ENCODE measurements around the gene TXNRD2. TPM values are rescaled to one million over a fixed set of nuclear protein-coding genes. Genes with fewer than 3 reads are reported as not detected.

Gene TXNRD2
- total RNA-seq, 1 experiment from 2014 or later: 22.9 TPM

GRCh38 chr22:19878461-19879245, 63.0 kb downstream of the TXNRD2 start:
- no peak overlapping the region for H4K5ac ChIP-seq (ENCODE audit: insufficient read length, low read depth, low read length)
- H3K27ac Mint-ChIP-seq: peak overlapping the region in 2 of 3 experiments; percentile 21 to 57; a peak in 2 of 7 replicates
- DNase-seq: no peak
- no peak overlapping the region for H3K23ac ChIP-seq (ENCODE audit: insufficient read length, low read depth, low read length)
- H3K27ac ChIP-seq (ENCODE audit: insufficient read length, low read depth, low read length): no peak overlapping the region
- no peak overlapping the region; the same call in 1 of the 2 replicates for H3K4ac ChIP-seq (ENCODE audit: low read depth, low read length)
- H3K23me2 ChIP-seq (ENCODE audit: insufficient read length, low read depth, low read length, poor library complexity, severe bottlenecking): no peaks in the 10 kb centered on the region
- H3K27me3 ChIP-seq (ENCODE audit: insufficient read depth, low read length): no peaks in the 10 kb centered on the region
- no CpG with 5 or more reads among the region's 16 CpGs for WGBS (ENCODE audit: extremely low coverage, insufficient read length, low lambda C conversion rate)
- H3K36me3 Mint-ChIP-seq (ENCODE audit: insufficient read depth in 1 of 3, low read depth in 3 of 3): no peaks in the 10 kb centered on the region
- peaks cover 2% of the 10 kb centered on the region; the same call in 1 of the 2 replicates for H3K4me1 ChIP-seq (ENCODE audit: insufficient read depth, low read length)
- H3K79me1 ChIP-seq (ENCODE audit: insufficient read depth, low read depth, low read length, poor library complexity, severe bottlenecking): no peaks in the 10 kb centered on the region
- H3K14ac ChIP-seq (ENCODE audit: insufficient read depth, low read length): peak overlapping the region; percentile 23; the same call in 1 of the 2 replicates
- H3K4me3 Mint-ChIP-seq: peak overlapping the region in 1 of 2 experiments; percentile 48; a peak in 1 of 5 replicates
- H3K27me3 Mint-ChIP-seq (ENCODE audit: low read depth): no peaks in the 10 kb centered on the region
- no peak overlapping the region for H2AFZ ChIP-seq (ENCODE audit: low read length)
- no peak overlapping the region for H2AK5ac ChIP-seq (ENCODE audit: insufficient read length, low read length)
- no peaks in the 10 kb centered on the region for H3K9me3 ChIP-seq (ENCODE audit: control insufficient read depth, low read depth, low read length)
- H3K4me2 ChIP-seq (ENCODE audit: insufficient read depth, insufficient read length, low read length): no peak overlapping the region
- H3K9ac ChIP-seq (ENCODE audit: extremely low read depth, insufficient read length, low read length): no peak overlapping the region
- no peaks in the 10 kb centered on the region for H3K9me3 Mint-ChIP-seq
- no peak overlapping the region for H4K8ac ChIP-seq (replicated peaks; ENCODE audit: insufficient read length, low read depth, low read length)
- H2BK5ac ChIP-seq (ENCODE audit: insufficient read length, low read length): no peak overlapping the region
- no peak overlapping the region for H3T11ph ChIP-seq (ENCODE audit: low read length)
- H2BK12ac ChIP-seq (ENCODE audit: insufficient read length, low read depth, low read length): no peak overlapping the region
- no peaks in the 10 kb centered on the region for H4K20me1 ChIP-seq (ENCODE audit: control insufficient read depth, insufficient read depth, insufficient read length)
- no peaks in the 10 kb centered on the region; the same call in 1 of the 2 replicates for H3K79me2 ChIP-seq (ENCODE audit: insufficient read depth, low read length)
- TF ChIP-seq, protein P1, sequence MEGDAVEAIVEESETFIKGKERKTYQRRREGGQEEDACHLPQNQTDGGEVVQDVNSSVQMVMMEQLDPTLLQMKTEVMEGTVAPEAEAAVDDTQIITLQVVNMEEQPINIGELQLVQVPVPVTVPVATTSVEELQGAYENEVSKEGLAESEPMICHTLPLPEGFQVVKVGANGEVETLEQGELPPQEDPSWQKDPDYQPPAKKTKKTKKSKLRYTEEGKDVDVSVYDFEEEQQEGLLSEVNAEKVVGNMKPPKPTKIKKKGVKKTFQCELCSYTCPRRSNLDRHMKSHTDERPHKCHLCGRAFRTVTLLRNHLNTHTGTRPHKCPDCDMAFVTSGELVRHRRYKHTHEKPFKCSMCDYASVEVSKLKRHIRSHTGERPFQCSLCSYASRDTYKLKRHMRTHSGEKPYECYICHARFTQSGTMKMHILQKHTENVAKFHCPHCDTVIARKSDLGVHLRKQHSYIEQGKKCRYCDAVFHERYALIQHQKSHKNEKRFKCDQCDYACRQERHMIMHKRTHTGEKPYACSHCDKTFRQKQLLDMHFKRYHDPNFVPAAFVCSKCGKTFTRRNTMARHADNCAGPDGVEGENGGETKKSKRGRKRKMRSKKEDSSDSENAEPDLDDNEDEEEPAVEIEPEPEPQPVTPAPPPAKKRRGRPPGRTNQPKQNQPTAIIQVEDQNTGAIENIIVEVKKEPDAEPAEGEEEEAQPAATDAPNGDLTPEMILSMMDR (conservative IDR thresholded peaks at IDR 0.05): no peak
- no peak overlapping the region for H2BK15ac ChIP-seq (ENCODE audit: low read depth, low read length)
- no peak overlapping the region for H2BK120ac ChIP-seq (ENCODE audit: low read depth, low read length, poor library complexity, severe bottlenecking)
- peak overlapping the region; percentile 56 for H4K91ac ChIP-seq (ENCODE audit: insufficient read length, low read depth, low read length)
- peaks cover 31% of the 10 kb centered on the region in 2 experiments for H3K4me1 Mint-ChIP-seq
- H3K56ac ChIP-seq (ENCODE audit: insufficient read length, low read depth, low read length): no peak overlapping the region
- H3K18ac ChIP-seq (ENCODE audit: insufficient read length, low read depth, low read length): peak overlapping the region; percentile 52
- no peak overlapping the region for H2BK20ac ChIP-seq (ENCODE audit: low read depth, low read length, poor library complexity, severe bottlenecking)
